CD14-positive monocyte (primary cell): Measurements from ENCODE around the gene SPATA31E1. TPM values are rescaled to one million over a fixed set of nuclear protein-coding genes. Genes with fewer than 3 reads are reported as not detected.

Source experiments
- DNase-seq, 3 donors: peaks; one replicate each; pipeline ENCODE4 v3.0.0-alpha.2; 2011 to 2022
- H2AFZ ChIP-seq: 2 replicates; pipeline ENCODE4 v1.6.0; 2012; ENCODE audit warnings: mild to moderate bottlenecking, low read depth, low read length, inconsistent platforms; ENCODE audit not compliant: insufficient read depth, poor library complexity, severe bottlenecking
- H3K27ac ChIP-seq, 2 donors: 1 replicate in 1 of 2; 2 replicates in 1 of 2; pipeline ENCODE4 v1.5.1; 2012 to 2013; ENCODE audit warnings: low read length in 2 of 2, control low read depth in 1 of 2, inconsistent platforms in 1 of 2, low read depth in 1 of 2, mild to moderate bottlenecking in 1 of 2
- H3K27me3 ChIP-seq, 2 donors: one replicate each; pipeline versions ENCODE4 v1.6.0 to v1.6.1; 2011 to 2013; ENCODE audit warnings: low read length in 2 of 2; ENCODE audit not compliant: control insufficient read depth in 2 of 2, insufficient read depth in 2 of 2
- H3K36me3 ChIP-seq, 2 donors: replicated peaks in 1 of 2; 1 replicate in 1 of 2; 2 replicates in 1 of 2; pipeline versions ENCODE4 v1.5.1 to v1.6.1; 2012 to 2013; ENCODE audit warnings: low read length in 2 of 2, control low read depth in 1 of 2, inconsistent platforms in 1 of 2, mild to moderate bottlenecking in 1 of 2; ENCODE audit not compliant: insufficient read depth in 2 of 2, control insufficient read depth in 1 of 2
- H3K4me1 ChIP-seq, 2 donors: 1 replicate in 1 of 2; 2 replicates in 1 of 2; pipeline versions ENCODE4 v1.5.1 to v1.6.1; 2012 to 2013; ENCODE audit warnings: low read length in 2 of 2, control low read depth in 1 of 2, inconsistent platforms in 1 of 2, mild to moderate bottlenecking in 1 of 2, moderate library complexity in 1 of 2; ENCODE audit not compliant: insufficient read depth in 2 of 2, control insufficient read depth in 1 of 2
- H3K4me2 ChIP-seq: replicated peaks from 2 replicates; pipeline ENCODE3; 2012; ENCODE audit warnings: low read length, moderate library complexity, mild to moderate bottlenecking; ENCODE audit not compliant: poor library complexity, severe bottlenecking; ENCODE audit errors: extremely low read depth
- H3K4me3 ChIP-seq, 3 experiments: fragments of 200-600 bp in 1 of 3; sonication (generic) in 1 of 3; replicated peaks in 1 of 3; 1 replicate in 2 of 3; 2 replicates in 1 of 3; pipeline ENCODE4 v1.5.1; 2011 to 2013; ENCODE audit warnings: low read length in 3 of 3, mild to moderate bottlenecking in 3 of 3, control low read depth in 2 of 3, low read depth in 2 of 3, inconsistent platforms in 1 of 3, moderate library complexity in 1 of 3
- H3K79me2 ChIP-seq: 2 replicates; pipeline ENCODE4 v1.6.0; 2012; ENCODE audit warnings: mild to moderate bottlenecking, control low read depth, inconsistent platforms, low read length, moderate library complexity; ENCODE audit not compliant: insufficient read depth
- H3K9ac ChIP-seq: 2 replicates; pipeline ENCODE4 v1.6.0; 2017; ENCODE audit warnings: low read length, mild to moderate bottlenecking; ENCODE audit not compliant: insufficient read depth, poor library complexity, severe bottlenecking
- H3K9me3 ChIP-seq, 2 donors: replicated peaks in 1 of 2; 1 replicate in 1 of 2; 2 replicates in 1 of 2; pipeline versions ENCODE4 v1.5.1 to v1.6.1; 2012 to 2013; ENCODE audit warnings: low read length in 2 of 2, control low read depth in 1 of 2; ENCODE audit not compliant: control insufficient read depth in 1 of 2, insufficient read depth in 1 of 2
- H4K20me1 ChIP-seq: 2 replicates; pipeline ENCODE4 v1.6.0; 2012; ENCODE audit warnings: mild to moderate bottlenecking, low read length, control low read depth, moderate library complexity; ENCODE audit not compliant: insufficient read depth
- H3K27ac Mint-ChIP-seq, 7 donors: one replicate each; pipeline ENCODE4 v1.8.0; 2020; ENCODE audit warnings: mild to moderate bottlenecking in 7 of 7, mixed read lengths in 7 of 7, moderate library complexity in 6 of 7, inconsistent platforms in 2 of 7
- H3K27me3 Mint-ChIP-seq, 3 donors: one replicate each; pipeline ENCODE4 v1.8.0; 2021 to 2022; ENCODE audit warnings: low read depth in 3 of 3, mild to moderate bottlenecking in 3 of 3, mixed read lengths in 3 of 3, moderate library complexity in 3 of 3, inconsistent platforms in 1 of 3
- H3K36me3 Mint-ChIP-seq, 2 donors: one replicate each; pipeline ENCODE4 v1.8.0; 2020; ENCODE audit warnings: mixed read lengths in 2 of 2, inconsistent platforms in 1 of 2, mild to moderate bottlenecking in 1 of 2
- H3K4me1 Mint-ChIP-seq: one replicate; pipeline ENCODE4 v1.8.0; 2020; ENCODE audit warnings: mild to moderate bottlenecking, mixed read lengths
- H3K4me3 Mint-ChIP-seq, 2 donors: one replicate each; pipeline ENCODE4 v1.8.0; 2020; ENCODE audit warnings: mild to moderate bottlenecking in 2 of 2, mixed read lengths in 2 of 2, moderate library complexity in 1 of 2
- H3K9me3 Mint-ChIP-seq, 7 donors: one replicate each; pipeline ENCODE4 v1.8.0; 2020 to 2022; ENCODE audit warnings: mixed read lengths in 7 of 7, mild to moderate bottlenecking in 6 of 7, moderate library complexity in 6 of 7, inconsistent platforms in 2 of 7
- WGBS: methylation state at CpG from one replicate; pipeline ENCODE4 v1.1.5; 2013; ENCODE audit warnings: missing lambda C conversion rate; ENCODE audit not compliant: insufficient coverage; 5-methylcytosine and 5-hydroxymethylcytosine counted together
- intact Hi-C, 2 donors: fragments of 100-400 bp; cut with micrococcal nuclease; formaldehyde crosslinking; loops; one replicate each; pipeline versions ENCODE4 v1.15.0 to v1.15.1; 2023
- polyA plus RNA-seq, 3 donors: library from polyadenylated mRNA; depleted of rRNA in 1 of 3; unstranded in 2 of 3; stranded (reverse) in 1 of 3; fragments of 300-500 nt in 2 of 3; fragments of >200 nt in 1 of 3; fragmentation: Illumina TruSeq in 2 of 3; gene quantifications; 1 replicate in 2 of 3; 2 replicates in 1 of 3; pipeline ENCODE4 v1.2.3, GENCODE V29; 2012 to 2021
- TF ChIP-seq, protein P1 (sequence below): fragments of 200-600 bp; IDR thresholded peaks from one replicate; pipeline ENCODE4 v1.8.0; 2022; ENCODE audit warnings: antibody characterized with exemption, mild to moderate bottlenecking

SPATA31E1 gene
- polyA plus RNA-seq, 3 donors: 0.01 TPM; not detected in 2

DNA sequence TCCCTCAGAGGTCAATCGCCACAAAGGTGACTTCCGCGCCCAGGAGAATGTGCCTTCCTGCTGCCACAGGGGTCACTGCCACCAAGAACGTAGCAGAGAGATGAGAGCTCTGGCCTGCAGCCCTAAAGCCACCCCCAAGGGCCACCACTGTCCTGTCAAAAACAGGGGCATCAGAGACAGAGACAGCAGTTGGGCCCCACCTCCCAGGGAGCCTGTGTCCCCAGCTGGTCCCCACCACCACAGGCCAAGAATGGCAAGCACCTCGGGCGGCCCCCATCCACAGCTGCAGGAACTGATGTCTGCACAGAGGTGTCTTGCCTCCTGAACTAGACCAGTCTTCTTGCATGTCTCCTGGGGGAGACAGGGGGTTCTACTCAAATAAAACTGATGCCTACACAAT, 5.8 kb downstream of the SPATA31E1 start:
- H3K27me3 ChIP-seq: no peaks in the 10 kb centered on the region
- no peaks in the 10 kb centered on the region for H3K79me2 ChIP-seq
- H3K4me2 ChIP-seq: no peak overlapping the region
- no peak for DNase-seq
- Mint-ChIP-seq H3K27me3 (peaks cover 3 to 11% (median 4%) of the 10 kb centered on the region in 3 donors), H3K9me3 (peaks cover 0 to 2% (median 0%) of the 10 kb centered on the region in 7 donors), H3K4me3 (no peak overlapping the region), H3K4me1 (no peaks in the 10 kb centered on the region), H3K36me3 (no peaks in the 10 kb centered on the region), H3K27ac (no peak overlapping the region)
- H3K36me3 ChIP-seq: no peaks in the 10 kb centered on the region
- H3K4me1 ChIP-seq: no peaks in the 10 kb centered on the region
- H2AFZ ChIP-seq: no peak overlapping the region
- 80% methylated on average over 3 of the region's 6 CpGs for WGBS
- H3K4me3 ChIP-seq: no peak overlapping the region
- intact Hi-C loops: no loop called here
- H3K9me3 ChIP-seq: no peaks in the 10 kb centered on the region
- TF ChIP-seq, protein P1, sequence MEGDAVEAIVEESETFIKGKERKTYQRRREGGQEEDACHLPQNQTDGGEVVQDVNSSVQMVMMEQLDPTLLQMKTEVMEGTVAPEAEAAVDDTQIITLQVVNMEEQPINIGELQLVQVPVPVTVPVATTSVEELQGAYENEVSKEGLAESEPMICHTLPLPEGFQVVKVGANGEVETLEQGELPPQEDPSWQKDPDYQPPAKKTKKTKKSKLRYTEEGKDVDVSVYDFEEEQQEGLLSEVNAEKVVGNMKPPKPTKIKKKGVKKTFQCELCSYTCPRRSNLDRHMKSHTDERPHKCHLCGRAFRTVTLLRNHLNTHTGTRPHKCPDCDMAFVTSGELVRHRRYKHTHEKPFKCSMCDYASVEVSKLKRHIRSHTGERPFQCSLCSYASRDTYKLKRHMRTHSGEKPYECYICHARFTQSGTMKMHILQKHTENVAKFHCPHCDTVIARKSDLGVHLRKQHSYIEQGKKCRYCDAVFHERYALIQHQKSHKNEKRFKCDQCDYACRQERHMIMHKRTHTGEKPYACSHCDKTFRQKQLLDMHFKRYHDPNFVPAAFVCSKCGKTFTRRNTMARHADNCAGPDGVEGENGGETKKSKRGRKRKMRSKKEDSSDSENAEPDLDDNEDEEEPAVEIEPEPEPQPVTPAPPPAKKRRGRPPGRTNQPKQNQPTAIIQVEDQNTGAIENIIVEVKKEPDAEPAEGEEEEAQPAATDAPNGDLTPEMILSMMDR: no peak
- no peak overlapping the region for H3K9ac ChIP-seq
- H4K20me1 ChIP-seq: no peaks in the 10 kb centered on the region
- no peak overlapping the region for H3K27ac ChIP-seq

DNA sequence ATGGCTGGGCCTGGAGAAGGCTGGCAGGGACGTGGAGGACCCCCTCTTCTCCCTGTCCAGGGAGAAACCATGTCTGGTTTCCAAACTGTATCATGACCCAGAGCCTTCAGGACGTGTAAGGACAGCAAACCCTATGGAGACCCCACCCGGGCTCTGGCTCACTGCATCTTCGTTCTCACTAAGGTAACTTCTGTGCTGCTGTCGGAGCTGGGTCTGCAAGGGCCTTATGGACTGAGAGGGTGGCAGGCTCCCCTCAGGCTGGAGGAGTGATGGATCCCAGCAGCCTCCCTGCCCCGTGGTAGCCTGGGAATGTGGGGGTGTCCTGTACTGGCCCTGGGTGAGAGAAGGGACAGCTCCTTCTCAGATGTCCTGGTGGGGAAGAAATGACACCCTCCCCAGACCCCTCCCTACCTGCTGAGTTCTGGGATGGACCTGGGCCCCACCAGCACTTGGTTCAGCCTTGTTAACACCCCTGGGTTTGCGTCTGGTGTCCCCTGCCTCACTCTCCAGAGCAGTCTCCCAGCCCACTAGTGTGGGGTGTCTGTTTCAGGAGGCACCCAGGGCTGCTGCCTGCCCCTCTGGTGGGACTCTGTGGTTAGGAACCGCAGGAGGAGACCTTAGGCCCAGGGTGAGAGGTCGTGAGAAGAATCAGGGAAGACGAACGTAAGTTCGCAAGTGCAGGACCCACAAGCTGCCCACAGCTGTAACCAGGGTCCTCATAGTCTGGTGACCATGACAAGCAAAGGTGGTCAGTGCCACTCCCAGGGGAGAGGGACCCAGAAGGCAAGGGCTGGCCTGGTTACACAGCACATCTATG, 6.6 kb downstream of the SPATA31E1 start:
- peak overlapping the region in 1 of 7 donors; percentile 23 for H3K27ac Mint-ChIP-seq
- no peaks in the 10 kb centered on the region for H4K20me1 ChIP-seq
- H3K27ac ChIP-seq: no peak overlapping the region
- TF ChIP-seq, protein P1: no peak
- H3K27me3 ChIP-seq: no peaks in the 10 kb centered on the region
- H3K9me3 Mint-ChIP-seq: peaks cover 0 to 4% (median 1%) of the 10 kb centered on the region in 7 donors
- no peak overlapping the region for H3K4me3 Mint-ChIP-seq
- no peak for DNase-seq
- no peaks in the 10 kb centered on the region for H3K36me3 ChIP-seq
- no peaks in the 10 kb centered on the region for H3K36me3 Mint-ChIP-seq
- no peak overlapping the region for H2AFZ ChIP-seq
- H3K27me3 Mint-ChIP-seq: peaks cover 4 to 11% (median 4%) of the 10 kb centered on the region in 3 donors
- no peak overlapping the region for H3K4me3 ChIP-seq
- H3K4me1 Mint-ChIP-seq: no peaks in the 10 kb centered on the region
- no peaks in the 10 kb centered on the region for H3K79me2 ChIP-seq
- H3K9me3 ChIP-seq: no peaks in the 10 kb centered on the region
- WGBS: 85% methylated on average over 10 of the region's 12 CpGs
- H3K4me2 ChIP-seq: no peak overlapping the region
- intact Hi-C loops: no loop called here
- H3K9ac ChIP-seq: no peak overlapping the region
- H3K4me1 ChIP-seq: no peaks in the 10 kb centered on the region
